T1000 (cell line): ENCODE data around the gene GUCY1A1.

ENCODE experiments used
- DNase-seq: peaks from one replicate; lab custom pipeline; 2025; ENCODE audit warnings: mixed read lengths; lab: John Stamatoyannopoulos, UW

Gene GUCY1A1

GRCh38 chr4:155658681-155659064 lies 8.0 kb upstream of the GUCY1A1 start:
- no peak for DNase-seq

GRCh38 chr4:155659176-155659575 lies 7.5 kb upstream of the GUCY1A1 start:
- DNase-seq = no peak

- DNase-seq = no peak
Measured at GRCh38 chr4:155660436-155660835, 6.2 kb upstream of the GUCY1A1 start.

GRCh38 chr4:155665054-155665453 lies 1.6 kb upstream of the GUCY1A1 start:
- DNase-seq = no peak

- DNase-seq = no peak
Measured at GRCh38 chr4:155667222-155667567, 547 bp downstream of the GUCY1A1 start.

GRCh38 chr4:155667568-155668511 lies 1.2 kb downstream of the GUCY1A1 start:
- no peak for DNase-seq

- no peak for DNase-seq
Measured at GRCh38 chr4:155668707-155669220, 2.1 kb downstream of the GUCY1A1 start.

- no peak for DNase-seq
Measured at GRCh38 chr4:155672342-155672741, 5.7 kb downstream of the GUCY1A1 start.

GRCh38 chr4:155673453-155673979 lies 6.9 kb downstream of the GUCY1A1 start:
- no peak for DNase-seq

GRCh38 chr4:155674669-155675071 lies 8.0 kb downstream of the GUCY1A1 start:
- DNase-seq = no peak

- no peak for DNase-seq
Measured at GRCh38 chr4:155675709-155676429, 9.2 kb downstream of the GUCY1A1 start.

- DNase-seq = no peak
Measured at GRCh38 chr4:155676430-155676825, 9.8 kb downstream of the GUCY1A1 start.

GRCh38 chr4:155678011-155678410 lies 11.4 kb downstream of the GUCY1A1 start:
- no peak for DNase-seq

GRCh38 chr4:155679343-155679742 lies 12.7 kb downstream of the GUCY1A1 start:
- DNase-seq = no peak

GRCh38 chr4:155681886-155682285 lies 15.2 kb downstream of the GUCY1A1 start:
- no peak for DNase-seq

GRCh38 chr4:155684423-155684822 lies 17.8 kb downstream of the GUCY1A1 start:
- DNase-seq = no peak

- no peak for DNase-seq
Measured at GRCh38 chr4:155684892-155685541, 18.4 kb downstream of the GUCY1A1 start.

- no peak for DNase-seq
Measured at GRCh38 chr4:155687380-155687982, 20.8 kb downstream of the GUCY1A1 start.

- no peak for DNase-seq
Measured at GRCh38 chr4:155688211-155688610, 21.6 kb downstream of the GUCY1A1 start.

- DNase-seq = no peak
Measured at GRCh38 chr4:155688860-155689259, 22.2 kb downstream of the GUCY1A1 start.

- DNase-seq = no peak
Measured at GRCh38 chr4:155690044-155690837, 23.6 kb downstream of the GUCY1A1 start.
